NCI-H2196 treated with DMSO at 0.1 percent for 48 hours (cell line): ENCODE results near the gene NPM3.
A peak's percentile ranks its signal among the peaks of the same experiment; 100 is the strongest.
"Not testable (repeated sequence)": the region's sequence is repeated elsewhere in the genome, so short reads cannot be mapped to it uniquely, and the experiment has no call there.

Source experiments
- DNase-seq: peaks from one replicate; lab custom pipeline; 2025; ENCODE audit not compliant: unreplicated experiment; lab: John Stamatoyannopoulos, UW

The NPM3 gene

DNA sequence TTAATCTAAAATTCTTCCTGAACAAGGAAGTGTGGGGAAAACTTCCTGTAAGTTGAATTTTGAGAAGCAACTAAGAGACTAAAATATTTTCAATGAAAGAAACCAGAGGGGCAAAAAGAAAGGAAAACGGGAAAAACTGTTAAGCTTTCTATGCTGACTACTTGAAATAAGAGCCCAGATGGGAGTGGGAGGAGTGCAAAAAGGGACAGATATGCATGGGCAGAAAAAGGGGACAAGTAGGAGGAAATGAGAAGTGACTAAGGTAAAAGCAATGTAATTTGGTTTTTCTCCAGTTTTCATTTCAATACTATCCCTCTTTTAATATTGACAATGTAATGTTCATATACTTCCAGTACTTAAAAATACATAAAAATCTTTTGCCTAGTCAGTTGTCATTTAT is 23.9 kb upstream of the NPM3 start:
- DNase-seq, result no peak

DNA sequence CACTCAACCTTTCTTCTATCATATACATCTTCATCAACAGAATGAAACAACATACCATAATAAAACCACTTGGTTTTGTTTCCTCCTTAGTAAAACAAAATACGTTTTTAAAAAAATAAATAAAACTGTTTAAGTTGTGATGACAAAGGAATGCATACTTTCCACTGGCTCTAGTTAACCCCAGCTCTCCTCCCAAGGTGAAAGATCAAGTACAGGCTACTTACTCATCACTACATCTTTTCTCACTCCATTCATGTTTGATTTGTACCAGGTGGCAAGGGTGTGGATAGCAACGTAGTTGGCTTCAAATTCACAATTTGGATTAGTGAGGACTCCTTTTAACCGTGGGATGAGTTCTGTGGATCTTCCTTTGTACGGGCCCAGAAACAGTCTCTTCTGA is 20.3 kb upstream of the NPM3 start:
- no peak for DNase-seq

DNA sequence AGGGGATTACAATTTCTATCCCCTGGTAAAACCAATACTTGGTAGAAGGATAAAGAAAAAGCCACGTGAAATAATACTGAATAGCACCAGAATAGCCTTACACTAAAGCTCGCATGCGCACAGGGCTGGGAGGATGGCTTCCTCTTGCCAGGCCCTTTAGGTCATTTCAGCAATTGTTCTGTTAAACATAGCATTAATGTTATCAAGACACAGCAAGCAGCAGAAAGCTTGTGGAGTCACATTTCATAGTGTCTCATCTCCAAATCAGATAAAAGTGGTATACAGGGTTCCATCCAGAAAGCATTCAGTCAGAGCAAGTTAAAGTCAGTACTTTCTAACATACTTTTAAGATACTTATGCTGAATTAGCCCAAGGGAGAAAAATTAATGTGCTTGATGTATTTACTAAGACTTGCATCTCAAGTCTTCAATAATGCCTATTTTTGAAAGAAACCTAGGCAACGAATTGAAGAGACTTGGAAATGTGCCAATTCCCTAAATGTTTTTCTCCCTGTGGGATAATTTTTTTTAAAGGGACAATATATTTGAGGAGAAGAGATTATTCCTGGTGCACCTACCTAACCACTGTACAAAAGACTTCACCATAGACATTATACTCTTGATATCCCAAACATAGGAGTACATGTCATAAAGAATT is 14.3 kb upstream of the NPM3 start:
- DNase-seq, result no peak

DNA sequence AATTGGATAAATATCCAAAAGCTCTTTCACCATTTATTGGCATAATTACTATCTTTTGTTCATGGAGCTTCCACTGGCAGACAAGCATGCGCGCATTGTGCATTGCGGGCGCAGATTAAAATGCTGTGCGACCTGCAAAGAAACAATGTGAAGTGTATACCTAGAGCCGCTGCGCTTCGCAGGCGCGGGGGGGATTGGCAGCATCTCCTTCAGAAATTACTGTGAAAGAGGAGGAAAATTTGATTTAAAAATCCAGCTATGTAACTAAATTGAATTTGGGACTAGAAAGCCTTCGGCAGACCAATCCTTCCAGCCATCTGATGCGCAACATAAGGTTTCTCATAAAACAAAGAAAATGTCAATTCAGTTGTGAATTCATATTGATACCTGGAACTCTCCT is 10.3 kb upstream of the NPM3 start:
- no peak for DNase-seq

DNA sequence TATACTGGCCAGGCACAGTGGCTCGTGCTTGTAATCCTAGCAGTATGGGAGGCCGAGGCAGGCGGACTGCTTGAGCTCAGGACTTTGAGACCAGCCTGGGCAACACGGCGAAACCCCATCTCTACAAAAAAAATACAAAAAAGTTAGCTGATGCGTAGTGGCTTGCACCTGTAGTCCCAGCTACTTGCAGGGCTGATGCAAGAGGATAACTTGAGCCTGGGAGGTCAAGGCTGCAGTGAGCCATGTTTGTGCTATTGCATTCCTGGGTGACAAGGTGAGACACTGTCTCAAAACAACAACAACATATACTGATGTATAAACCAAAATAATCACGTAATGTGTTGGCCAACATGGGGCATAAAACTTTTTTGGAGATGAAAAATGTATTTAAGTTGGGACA is 6.4 kb upstream of the NPM3 start:
- no peak for DNase-seq

DNA sequence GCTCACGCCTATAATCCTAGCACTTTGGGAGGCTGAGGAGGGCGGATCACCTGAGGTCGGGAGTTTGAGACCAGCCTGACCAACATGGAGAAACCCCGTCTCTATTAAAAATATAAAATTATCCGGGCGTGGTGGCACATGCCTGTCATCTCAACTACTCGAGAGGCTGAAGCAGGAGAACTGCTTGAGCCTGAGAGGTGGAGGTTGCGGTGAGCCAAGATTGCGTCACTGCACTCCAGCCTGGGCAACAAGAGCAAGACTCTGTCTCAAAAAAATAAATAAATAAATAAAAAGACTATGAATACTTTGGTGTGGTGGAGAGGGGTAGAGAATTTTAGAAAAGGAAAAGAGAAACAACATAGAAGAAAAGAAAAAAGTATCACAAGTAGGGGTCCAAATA is 6.0 kb upstream of the NPM3 start:
- DNase-seq, result not testable (repeated sequence)

DNA sequence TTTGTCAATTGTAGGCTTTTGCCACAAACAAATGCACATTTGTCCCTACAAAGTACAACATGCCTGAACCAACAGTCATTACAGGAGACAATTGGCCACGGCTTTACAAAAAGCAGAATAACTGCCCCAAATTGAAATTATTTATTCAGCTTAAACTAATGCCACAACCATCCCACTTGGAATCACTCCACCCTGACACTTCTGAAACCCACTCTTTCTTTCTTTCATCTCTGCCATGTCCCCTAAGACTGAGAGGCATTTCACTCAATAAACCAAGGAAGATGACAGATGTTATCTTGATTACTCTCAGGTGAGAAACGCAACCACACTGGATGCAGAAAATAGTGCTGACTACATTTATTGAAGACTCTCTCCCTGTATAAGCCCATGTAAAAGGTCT is 2.6 kb upstream of the NPM3 start:
- no peak for DNase-seq

DNA sequence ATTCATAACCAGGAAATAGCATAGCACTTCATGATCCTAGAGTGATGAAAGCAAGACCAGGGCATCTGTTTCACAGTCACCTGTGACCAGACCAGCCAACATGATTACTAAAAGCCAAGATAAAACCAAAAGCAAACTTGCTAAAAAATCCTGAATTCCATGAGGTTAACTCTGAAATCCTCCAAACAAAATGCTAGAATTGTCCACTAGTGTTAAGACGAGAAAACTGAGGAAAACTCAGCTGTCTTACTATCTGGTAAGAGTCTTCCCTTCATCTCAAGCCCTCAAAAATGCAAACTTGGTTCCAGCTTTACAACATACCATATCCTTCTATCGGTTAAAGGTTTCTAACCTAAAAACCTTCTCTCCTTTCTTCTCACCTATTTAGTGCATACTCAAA is 1.3 kb upstream of the NPM3 start:
- no peak for DNase-seq

DNA sequence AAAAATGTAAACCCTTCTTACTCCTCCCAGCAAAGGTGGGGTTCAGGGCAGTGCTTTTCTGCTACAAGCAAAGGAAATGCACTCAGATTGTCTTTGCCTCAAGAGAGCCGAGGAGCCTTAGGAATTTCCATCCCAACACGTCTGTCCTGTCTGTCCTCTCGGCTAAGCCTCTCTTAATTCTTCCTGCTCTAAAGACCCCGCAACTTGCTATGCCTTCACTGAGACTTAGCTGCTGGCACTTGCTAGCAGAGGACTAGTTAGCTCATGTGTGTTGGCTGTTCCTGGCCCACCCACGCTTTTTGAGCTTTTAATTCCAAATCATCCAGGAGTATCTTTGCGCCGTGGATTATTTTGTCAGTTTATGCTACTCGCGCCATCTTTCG is 481 bp upstream of the NPM3 start:
- no peak for DNase-seq

DNA sequence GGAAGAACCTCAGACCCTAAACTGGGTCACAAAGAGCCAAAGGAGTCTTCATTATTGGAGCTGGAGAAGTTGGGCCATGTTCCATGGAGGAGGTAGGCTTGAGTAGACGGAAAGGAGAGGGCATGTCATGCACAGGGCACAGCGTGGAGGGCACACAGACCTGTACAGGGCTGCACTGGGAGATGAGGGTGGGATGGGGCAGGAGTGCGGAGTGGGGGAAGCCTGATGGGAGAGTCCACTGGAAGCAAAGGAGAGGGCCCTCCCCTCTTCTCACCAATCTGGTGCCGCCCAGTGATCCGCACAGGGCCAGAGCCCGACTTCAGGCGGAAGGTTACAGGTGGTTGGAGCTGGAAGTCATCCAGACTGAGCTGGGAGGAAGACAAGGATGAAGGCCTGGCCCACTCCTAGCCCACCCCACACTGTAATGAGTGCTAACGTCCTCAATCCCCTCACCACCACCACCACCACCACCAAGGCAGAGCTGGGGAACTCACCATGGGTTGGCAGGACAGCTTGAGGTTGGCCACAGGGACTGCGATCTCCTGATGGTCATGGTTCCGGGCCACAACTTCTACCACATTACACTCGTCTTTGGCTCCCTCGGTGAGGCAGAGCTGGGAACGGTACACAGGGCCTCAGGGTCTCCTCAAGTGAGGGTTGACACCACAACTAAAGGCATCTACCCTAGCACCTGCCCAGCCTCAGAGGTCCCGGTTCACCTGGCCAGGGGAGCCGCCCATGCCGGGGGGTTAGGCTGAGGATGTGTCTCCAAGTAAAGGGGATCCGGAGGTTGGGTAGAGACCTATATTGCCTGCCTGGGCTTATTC is 1.0 kb downstream of the NPM3 start:
- DNase-seq, result no peak

DNA sequence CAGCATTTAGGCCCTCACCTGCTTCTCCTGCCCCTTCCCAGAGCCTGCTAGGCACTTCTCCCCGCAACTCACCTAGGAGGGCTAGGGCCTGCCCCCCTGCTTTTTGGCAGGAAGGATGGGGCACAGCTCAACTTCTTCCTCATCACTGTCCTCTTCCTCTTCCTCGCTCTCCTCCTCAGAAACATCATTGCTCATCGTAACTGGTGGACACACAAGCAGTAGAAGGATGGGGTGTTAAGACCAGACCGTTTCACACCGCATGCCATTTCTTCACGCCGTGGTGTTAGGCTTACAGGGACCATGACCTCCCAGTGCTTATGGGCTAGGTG is 1.6 kb downstream of the NPM3 start:
- DNase-seq, result no peak

DNA sequence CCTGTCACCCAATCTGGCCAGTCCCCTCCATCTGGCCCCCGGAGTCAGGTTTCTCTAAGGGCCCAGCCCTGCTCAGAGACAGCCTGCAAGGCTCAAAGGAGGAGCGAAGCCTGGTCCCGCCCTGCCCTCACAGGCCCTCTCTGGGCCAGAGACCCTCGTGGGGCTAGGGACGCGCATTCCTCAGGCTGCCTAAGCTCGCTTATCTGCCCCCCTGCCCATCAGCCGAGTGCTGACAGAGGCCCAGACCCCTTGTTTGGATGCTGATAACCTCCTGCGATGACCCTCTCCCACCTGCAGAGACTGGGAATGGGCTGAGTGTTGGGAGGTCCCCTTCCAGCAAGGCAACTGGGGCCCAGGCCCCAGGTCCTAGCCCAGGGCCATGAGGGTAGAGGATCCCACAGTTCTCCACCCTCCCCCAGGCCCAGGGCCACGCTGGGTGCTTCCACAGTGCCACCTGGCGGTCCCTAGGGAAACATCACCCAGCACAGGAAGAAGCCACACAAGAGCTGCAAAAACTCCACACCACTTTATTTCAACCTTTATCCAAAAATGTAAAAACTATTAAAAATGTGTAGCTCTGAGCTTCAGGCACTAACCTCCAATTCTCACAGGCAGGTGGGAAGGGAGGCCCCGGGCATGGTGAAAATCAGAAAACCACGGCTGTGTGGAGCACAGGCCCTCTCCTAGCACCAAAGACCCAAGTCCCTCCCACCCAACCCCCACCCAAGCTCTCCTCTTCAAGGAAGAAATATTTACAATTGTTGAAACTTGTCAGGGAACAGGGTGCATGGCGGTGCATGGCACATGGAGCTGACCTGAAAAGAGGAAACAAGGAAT is 2.2 kb downstream of the NPM3 start:
- DNase-seq, result peak; percentile 12

DNA sequence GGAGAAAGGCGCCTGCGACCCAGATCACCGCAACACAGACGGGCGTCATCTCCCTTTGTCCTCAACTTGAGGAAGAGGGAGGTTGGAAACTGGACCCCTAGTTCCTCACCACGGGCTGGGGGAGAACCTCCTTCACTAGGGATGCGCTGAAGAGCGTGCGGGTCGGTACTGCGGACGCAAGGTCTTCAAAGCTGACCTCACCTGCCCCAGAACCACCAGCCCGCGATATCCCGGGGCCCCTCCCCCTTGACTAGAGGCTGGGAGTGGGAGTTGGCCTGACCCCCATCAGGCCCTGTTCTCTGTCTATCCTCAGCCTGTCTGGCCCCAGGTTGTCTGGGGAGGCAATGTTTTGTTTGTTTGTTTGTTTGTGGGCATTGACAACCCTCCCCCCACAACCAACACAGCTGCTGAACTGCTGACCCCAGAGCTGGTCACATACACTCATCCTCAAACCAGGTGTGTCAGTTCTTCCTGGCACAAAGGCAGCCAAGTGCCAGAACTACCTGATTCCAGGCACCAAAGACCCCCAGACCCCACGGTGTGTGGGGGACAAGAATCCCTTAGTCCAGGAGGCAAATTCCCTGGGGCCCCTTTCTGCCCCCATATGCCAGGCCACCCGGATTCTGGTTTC is 2.9 kb downstream of the NPM3 start:
- DNase-seq, result no peak

DNA sequence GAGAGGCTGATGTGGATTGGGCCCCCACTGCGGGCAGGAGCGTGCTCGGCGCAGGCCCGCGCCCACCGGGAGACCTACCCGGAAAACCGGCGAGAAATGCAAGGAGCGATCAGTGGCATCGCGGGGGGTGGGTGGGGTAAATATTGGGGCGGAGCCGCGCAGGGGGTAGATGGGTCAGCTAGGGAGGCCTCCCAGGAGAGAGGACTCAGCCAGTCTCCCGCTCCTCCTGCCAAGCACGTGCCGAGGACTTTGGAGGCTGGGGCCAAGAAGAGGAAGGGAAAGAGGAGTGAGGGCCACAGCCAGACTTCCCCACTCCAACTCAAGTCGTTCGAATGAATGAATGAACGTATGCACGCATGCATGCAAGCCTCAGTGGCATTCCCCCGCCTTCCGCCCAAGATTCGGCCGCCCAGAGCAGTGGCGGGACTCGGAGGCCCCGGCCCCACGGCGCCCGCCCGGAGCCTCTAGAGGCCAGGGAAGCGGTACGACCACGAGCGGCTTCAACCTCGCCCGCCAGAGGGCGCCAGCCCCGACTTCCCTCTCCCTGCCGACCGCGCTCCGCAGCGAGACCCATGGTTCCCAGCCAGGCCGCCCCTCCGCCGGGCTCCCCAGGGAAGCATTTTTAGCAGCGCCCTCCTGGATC is 3.6 kb downstream of the NPM3 start:
- no peak for DNase-seq

DNA sequence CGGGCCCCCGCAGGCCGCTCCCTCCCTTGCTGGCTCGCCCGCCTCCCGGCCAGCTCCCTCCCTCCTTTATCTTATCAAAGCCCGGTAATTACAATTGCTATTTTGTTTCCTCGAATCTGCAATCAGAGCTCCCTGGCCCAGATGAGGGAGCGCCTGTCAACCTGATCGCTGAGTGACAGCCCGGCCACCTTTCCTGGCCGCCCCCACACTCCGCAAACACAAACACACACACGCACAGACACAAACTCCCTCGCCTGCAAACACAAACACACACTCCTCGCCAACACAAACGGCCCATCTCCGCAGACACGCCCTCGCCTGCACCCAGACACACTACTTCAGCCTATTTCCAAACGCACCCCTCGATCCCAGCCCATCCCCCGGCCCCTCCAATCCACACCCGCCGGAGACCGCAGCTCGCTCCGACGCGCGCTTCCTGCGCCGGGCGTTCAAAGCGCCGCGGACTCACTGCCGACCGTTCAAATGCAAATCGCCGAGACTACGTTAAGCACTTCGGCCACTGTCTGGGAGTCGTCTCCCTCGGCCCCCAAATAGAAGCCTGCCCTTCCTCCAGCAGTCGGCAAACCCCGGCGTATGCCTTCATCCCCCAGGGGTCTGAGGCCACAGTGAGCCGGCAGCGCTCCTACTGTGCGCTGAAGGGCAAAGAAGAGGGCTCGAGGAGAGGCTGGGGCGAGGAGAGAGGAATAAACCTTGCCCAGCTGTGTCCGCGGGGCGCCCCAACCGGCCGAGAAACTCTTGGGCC is 4.3 kb downstream of the NPM3 start:
- DNase-seq, result no peak

DNA sequence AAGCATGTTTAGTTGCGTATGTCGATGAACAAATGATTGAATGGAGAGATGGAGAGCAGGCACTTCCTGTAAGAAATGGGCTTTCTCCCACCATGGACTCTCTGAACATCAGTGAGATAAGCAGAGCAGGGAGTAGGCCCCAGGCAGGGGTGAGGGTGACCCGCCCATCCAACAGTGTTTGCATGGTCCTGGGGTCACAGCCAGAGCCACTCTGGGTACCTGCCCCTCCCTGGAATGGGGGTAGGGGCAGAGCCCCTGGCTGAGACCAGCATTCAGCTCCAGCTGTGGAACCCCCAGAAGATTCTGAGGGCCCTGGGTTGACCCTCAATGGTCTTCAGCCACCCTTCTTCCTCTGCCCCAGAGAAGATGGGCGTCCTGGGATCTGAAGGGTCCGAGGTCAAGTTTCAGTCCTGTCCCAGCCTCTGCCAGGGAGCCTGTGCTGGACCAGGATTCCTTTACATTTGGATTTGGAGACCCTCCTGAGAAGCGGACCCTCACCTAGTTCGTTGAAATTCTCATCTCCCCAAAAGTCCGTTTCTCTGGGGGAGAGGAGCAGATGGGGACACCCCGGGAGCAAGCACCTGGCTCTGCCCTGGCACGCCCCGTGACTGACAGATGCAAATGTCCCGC is 5.0 kb downstream of the NPM3 start:
- no peak for DNase-seq

DNA sequence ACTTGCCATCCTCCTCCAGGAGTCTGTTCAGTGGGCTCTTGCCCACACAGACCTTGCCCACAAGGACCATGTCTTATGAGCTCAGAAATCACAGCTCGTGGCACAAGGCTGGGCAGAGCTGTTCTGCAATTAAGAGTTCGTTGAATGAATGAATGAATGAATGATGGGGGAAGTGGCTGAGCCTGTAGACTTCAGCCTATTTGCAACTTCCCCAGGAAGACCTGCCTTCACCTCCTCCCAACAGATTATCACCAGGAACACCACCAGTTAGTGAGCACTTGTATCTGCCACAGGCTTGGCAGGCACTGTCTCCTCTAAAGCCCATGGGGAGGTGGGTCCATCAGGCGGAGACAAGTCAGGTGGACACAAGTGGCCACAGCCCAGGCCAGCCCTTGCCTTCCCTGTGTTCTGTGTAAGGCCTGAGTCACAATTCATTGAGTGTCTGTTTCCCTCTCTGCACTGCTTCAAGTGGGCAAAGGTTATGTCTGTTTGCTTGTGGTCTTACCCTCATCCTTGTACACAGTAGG is 5.6 kb downstream of the NPM3 start:
- no peak for DNase-seq

DNA sequence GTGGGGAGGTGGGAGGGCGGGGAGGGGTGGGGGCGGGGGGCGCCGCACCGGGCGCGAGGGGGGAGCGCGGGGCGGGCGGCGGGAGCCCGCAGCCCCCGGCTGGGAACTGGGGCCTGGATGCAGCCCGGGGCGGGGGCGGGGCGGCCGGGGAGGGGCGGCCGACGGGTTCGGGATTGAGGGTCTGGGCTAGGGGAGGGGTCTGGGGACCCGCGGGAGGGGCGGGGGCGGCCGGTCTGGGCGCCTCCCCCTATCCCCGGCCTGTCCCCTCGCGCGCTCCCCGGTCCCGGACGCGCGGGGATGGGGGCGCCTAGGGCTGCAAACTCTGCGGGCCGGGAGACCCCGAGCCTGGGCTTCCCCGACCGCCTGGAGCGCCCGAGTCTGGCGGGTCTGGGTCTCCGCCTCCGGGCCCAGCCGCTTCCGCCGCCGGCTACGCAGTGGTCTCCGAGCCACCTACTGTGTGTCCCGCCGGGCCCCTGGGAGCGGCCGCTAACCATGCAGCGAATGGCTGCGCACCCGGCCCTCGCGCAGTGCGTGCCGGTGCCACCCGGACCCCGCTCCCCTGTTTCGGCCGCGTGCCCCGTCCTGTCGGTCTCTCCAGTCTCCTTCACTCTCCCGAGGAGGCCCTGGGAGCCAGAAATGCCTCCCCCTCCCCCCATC is 7.0 kb downstream of the NPM3 start:
- no peak for DNase-seq
